Kidney (tissue), 14 donors: ENCODE data around the gene NISCH. TPM values are rescaled to one million over a fixed set of nuclear protein-coding genes. Genes with fewer than 3 reads are reported as not detected.

Experiments
- DNase-seq, 5 donors: peaks; one replicate each; pipeline ENCODE4 v3.0.0-alpha.2; 2013 to 2020
- FAIRE-seq: peaks from 2 replicates; lab custom pipeline; 2012; peaks lifted over from hg19 to GRCh38; lab: Jason Lieb, UNC
- H3K27ac ChIP-seq, 2 donors: one replicate each; pipeline ENCODE4 v1.7.0; 2013; ENCODE audit warnings: low read depth in 2 of 2, low read length in 2 of 2, inconsistent platforms in 1 of 2
- H3K27me3 ChIP-seq: one replicate; pipeline ENCODE4 v1.7.1; 2013; ENCODE audit warnings: low read length, inconsistent platforms; ENCODE audit not compliant: control insufficient read depth, insufficient read depth
- H3K36me3 ChIP-seq, 3 donors: one replicate each; pipeline versions ENCODE4 v1.7.0 to v1.7.1; 2013; ENCODE audit warnings: low read length in 3 of 3, control low read depth in 1 of 3, inconsistent platforms in 1 of 3; ENCODE audit not compliant: insufficient read depth in 3 of 3, control insufficient read depth in 2 of 3
- H3K4me1 ChIP-seq, 3 donors: one replicate each; pipeline versions ENCODE4 v1.7.0 to v1.7.1; 2013; ENCODE audit warnings: low read length in 3 of 3, inconsistent platforms in 1 of 3, low read depth in 1 of 3; ENCODE audit not compliant: control insufficient read depth in 2 of 3, insufficient read depth in 2 of 3
- H3K4me3 ChIP-seq, 3 donors: one replicate each; pipeline versions ENCODE4 v1.7.0 to v1.8.1; 2013; ENCODE audit warnings: low read length in 3 of 3, control low read depth in 1 of 3, inconsistent platforms in 1 of 3
- H3K9ac ChIP-seq, 3 donors: one replicate each; pipeline versions ENCODE4 v1.7.0 to v1.7.1; 2013; ENCODE audit warnings: low read length in 3 of 3, control low read depth in 1 of 3, inconsistent platforms in 1 of 3
- H3K9me3 ChIP-seq, 3 donors: one replicate each; pipeline versions ENCODE4 v1.7.0 to v1.7.1; 2013; ENCODE audit warnings: low read length in 3 of 3, control low read depth in 1 of 3, inconsistent platforms in 1 of 3; ENCODE audit not compliant: control insufficient read depth in 2 of 3, insufficient read depth in 1 of 3
- intact Hi-C: fragments of 100-400 bp; cut with DNase I; formaldehyde crosslinking; loops from one replicate; pipeline ENCODE4 v1.11.1; 2022
- polyA plus RNA-seq: library from polyadenylated mRNA; stranded (reverse); fragments of 350-450 nt; fragmentation: Illumina TruSeq; extraction: RNeasy Lipid Tissue Mini Kit (QIAGEN cat#74804); gene quantifications from one replicate; pipeline ENCODE4 v1.2.3, GENCODE V29; 2014; ENCODE audit warnings: low read depth, low replicate concordance; ENCODE audit not compliant: insufficient read depth
- total RNA-seq: library from RNA; stranded (reverse); fragmentation: NEBNext Ultra II Directional; extraction: Animal tissue kit (Norgen Biotek cat#: 25700); gene quantifications from one replicate; pipeline ENCODE4 v1.2.1, GENCODE V29; 2021
- TF ChIP-seq, protein P1 (sequence below): IDR thresholded peaks from 3 replicates; pipeline ENCODE4 v1.5.1; 2012; ENCODE audit warnings: mild to moderate bottlenecking, moderate library complexity, borderline replicate concordance; ENCODE audit not compliant: insufficient read depth; ENCODE audit errors: extremely low read depth
- donor health status: control.
- donor health status: control.
- donor health status: control.
- donor health status: control.
- donor health status: control.
- donor health status: DM: yes; HTN: yes; CAD: no.
- donor health status: Normal renal cell carcinoma (clear cell type).

The NISCH gene
- total and polyA plus RNA-seq, 2 donors from 2014 or later: 36.1 to 98.7 TPM

DNA sequence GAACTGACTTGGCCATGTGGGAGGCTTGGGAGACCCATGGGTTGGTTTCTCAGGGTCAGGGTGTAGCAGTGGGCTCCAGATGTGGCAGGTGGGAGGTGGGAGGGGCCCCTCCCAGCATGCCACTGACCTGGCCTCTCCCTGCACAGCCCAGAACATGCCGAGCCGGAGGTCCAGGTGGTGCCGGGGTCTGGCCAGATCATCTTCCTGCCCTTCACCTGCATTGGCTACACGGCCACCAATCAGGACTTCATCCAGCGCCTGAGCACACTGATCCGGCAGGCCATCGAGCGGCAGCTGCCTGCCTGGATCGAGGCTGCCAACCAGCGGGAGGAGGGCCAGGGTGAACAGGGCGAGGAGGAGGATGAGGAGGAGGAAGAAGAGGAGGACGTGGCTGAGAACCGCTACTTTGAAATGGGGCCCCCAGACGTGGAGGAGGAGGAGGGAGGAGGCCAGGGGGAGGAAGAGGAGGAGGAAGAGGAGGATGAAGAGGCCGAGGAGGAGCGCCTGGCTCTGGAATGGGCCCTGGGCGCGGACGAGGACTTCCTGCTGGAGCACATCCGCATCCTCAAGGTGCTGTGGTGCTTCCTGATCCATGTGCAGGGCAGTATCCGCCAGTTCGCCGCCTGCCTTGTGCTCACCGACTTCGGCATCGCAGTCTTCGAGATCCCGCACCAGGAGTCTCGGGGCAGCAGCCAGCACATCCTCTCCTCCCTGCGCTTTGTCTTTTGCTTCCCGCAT is 31.8 kb downstream of the NISCH start:
- no peak for DNase-seq
- intact Hi-C loops: no loop called here
- no peak overlapping the region for H3K9ac ChIP-seq
- no peak overlapping the region for H3K27ac ChIP-seq
- FAIRE-seq: no peak
- no peak overlapping the region for H3K4me3 ChIP-seq
- no peaks in the 10 kb centered on the region for H3K9me3 ChIP-seq
- peaks cover 0 to 18% (median 0%) of the 10 kb centered on the region in 3 donors for H3K4me1 ChIP-seq
- H3K27me3 ChIP-seq: no peaks in the 10 kb centered on the region
- TF ChIP-seq, protein P1, sequence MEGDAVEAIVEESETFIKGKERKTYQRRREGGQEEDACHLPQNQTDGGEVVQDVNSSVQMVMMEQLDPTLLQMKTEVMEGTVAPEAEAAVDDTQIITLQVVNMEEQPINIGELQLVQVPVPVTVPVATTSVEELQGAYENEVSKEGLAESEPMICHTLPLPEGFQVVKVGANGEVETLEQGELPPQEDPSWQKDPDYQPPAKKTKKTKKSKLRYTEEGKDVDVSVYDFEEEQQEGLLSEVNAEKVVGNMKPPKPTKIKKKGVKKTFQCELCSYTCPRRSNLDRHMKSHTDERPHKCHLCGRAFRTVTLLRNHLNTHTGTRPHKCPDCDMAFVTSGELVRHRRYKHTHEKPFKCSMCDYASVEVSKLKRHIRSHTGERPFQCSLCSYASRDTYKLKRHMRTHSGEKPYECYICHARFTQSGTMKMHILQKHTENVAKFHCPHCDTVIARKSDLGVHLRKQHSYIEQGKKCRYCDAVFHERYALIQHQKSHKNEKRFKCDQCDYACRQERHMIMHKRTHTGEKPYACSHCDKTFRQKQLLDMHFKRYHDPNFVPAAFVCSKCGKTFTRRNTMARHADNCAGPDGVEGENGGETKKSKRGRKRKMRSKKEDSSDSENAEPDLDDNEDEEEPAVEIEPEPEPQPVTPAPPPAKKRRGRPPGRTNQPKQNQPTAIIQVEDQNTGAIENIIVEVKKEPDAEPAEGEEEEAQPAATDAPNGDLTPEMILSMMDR: no peak
- peaks cover 0 to 58% (median 23%) of the 10 kb centered on the region in 3 donors for H3K36me3 ChIP-seq

DNA sequence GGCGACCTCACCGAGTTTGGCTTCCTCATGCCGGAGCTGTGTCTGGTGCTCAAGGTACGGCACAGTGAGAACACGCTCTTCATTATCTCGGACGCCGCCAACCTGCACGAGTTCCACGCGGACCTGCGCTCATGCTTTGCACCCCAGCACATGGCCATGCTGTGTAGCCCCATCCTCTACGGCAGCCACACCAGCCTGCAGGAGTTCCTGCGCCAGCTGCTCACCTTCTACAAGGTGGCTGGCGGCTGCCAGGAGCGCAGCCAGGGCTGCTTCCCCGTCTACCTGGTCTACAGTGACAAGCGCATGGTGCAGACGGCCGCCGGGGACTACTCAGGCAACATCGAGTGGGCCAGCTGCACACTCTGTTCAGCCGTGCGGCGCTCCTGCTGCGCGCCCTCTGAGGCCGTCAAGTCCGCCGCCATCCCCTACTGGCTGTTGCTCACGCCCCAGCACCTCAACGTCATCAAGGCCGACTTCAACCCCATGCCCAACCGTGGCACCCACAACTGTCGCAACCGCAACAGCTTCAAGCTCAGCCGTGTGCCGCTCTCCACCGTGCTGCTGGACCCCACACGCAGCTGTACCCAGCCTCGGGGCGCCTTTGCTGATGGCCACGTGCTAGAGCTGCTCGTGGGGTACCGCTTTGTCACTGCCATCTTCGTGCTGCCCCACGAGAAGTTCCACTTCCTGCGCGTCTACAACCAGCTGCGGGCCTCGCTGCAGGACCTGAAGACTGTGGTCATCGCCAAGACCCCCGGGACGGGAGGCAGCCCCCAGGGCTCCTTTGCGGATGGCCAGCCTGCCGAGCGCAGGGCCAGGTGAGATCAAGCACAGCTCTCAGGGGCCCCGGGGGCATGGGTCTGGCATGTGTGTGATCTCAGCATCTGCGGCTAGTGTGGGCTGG is 32.6 kb downstream of the NISCH start:
- intact Hi-C loops: no loop called here
- Histone ChIP-seq H3K27me3 (no peaks in the 10 kb centered on the region), H3K36me3 (peaks cover 0 to 59% (median 27%) of the 10 kb centered on the region in 3 donors), H3K4me3 (no peak overlapping the region), H3K9me3 (no peaks in the 10 kb centered on the region), H3K4me1 (peaks cover 0 to 18% (median 0%) of the 10 kb centered on the region in 3 donors), H3K9ac (no peak overlapping the region), H3K27ac (no peak overlapping the region)
- TF ChIP-seq, protein P1: no peak
- FAIRE-seq (no peak), DNase-seq (no peak)

DNA sequence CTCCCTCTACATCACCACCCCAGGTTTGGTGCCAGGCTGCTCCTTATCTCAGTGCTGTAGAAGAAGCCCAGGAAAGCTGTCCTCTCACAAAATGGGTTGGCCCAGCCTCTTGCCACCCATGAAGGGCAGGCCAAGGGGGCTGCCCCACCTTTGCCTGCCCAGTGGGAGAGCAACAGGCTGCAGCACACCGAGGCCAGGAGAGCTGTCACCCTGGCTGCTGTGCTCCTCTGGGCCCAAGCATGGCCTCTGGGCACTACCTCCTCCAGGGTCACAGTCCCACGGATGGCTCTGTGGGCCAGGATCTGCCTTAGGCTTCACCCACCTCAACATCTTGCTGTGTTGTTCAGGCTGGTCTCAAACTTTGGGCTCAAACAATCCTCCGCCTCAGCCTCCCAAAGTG is 33.3 kb downstream of the NISCH start:
- Histone ChIP-seq H3K9ac (no peak overlapping the region), H3K4me1 (peaks cover 0 to 18% (median 0%) of the 10 kb centered on the region in 3 donors), H3K36me3 (peaks cover 0 to 56% (median 27%) of the 10 kb centered on the region in 3 donors), H3K27me3 (no peaks in the 10 kb centered on the region), H3K4me3 (no peak overlapping the region), H3K27ac (no peak overlapping the region), H3K9me3 (no peaks in the 10 kb centered on the region)
- FAIRE-seq (no peak), DNase-seq (no peak)
- TF ChIP-seq, protein P1: no peak
- intact Hi-C loops: no loop called here
